GM18499 (cell line): ENCODE results near the gene CCPG1.

Experiments used
- ATAC-seq: cut with Tn5 transposase; IDR thresholded peaks from one replicate; pipeline ENCODE4 v1.9.1; 2021; ENCODE audit warnings: moderate number of reproducible peaks; ENCODE audit not compliant: insufficient read depth, unreplicated experiment

CCPG1 gene

DNA sequence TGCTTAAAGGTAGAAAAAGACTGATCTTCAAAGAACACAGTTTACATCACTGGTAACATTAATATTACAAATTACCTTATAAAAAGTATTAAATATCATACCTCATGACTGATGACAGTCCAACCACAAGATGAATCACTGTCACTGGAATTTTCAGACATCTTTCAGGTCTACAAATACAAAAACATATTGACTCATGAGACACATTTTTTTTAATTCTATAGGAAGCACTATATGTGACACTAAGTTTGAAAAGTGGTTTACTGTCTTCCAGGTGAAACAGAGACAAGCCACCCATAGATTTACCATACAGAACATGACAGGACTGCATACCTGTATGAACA is 18.9 kb downstream of the CCPG1 start:
- ATAC-seq = no peak

DNA sequence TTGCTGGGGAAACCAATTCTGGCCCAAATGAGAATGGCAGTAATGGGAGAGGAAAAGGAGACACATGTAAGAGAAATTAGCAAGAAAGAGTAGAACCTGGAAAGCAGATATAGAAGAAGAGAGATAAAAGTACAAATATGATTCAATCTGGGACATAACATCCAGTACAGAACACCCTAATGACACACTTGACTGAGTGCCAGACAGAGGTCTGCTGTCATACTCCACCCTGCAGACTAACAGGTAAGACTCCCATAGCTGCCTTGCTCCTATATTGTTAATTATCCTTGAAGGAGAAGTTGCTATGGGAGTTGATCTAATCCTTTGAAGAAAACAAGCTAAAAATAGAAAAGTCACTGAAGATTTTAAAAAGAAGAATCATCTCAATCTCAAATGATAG is 21.1 kb downstream of the CCPG1 start:
- ATAC-seq = no peak

DNA sequence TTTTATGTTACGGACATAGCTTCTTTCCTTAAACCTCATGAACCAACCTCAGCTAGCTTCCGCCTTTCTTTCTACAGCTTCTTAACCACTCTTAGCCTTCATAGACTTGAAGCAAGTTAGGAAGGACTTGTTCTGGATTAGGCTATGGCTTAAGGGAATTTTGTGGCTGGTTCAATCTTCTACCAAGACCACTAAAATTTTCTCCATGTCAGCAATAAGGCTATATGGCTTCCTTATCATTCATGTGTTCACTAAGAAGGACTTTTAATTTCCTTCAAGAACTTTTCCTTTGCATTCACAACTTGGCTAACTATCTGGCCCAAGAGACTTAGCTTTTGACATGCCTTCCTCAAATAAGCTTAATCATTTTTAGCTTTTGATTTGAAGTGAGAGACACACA is 24.5 kb downstream of the CCPG1 start:
- ATAC-seq = no peak

DNA sequence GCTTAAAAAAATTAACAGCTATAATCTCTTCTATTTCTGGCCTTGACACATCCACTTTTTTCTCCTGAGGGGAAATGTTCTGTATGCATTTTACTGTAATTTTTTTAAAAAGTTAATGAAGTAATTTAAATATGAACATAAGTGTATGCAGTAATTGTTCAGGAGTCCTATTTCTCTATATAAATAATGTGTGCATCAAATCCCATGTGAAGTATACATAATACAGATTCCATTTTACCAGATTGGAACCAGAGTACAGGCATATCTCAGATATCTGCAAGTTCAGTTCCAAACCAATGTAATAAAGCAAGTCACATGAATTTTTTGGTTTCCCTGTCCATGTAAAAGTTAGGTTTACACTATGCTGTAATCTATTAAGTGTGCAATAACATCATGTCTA is 26.6 kb downstream of the CCPG1 start:
- no peak for ATAC-seq

DNA sequence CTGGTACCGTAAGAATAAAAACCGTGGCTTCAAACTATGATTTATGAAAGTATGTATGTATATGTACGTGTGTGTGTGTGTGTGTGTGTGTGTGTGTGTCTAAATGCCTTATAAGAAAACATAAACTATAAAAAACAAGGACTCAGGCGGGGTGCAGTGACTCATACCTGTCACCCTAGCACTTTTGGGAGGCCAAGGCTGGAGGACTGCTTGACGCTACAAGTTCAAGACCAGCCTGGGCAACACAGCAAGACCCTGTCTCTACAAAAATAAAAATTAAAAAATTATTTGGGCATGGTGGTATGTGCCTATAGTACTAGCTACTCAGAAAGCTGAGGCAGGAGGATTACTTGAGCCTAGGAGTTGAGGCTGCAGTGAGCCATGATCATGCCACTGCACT is 29.1 kb downstream of the CCPG1 start:
- ATAC-seq = no peak

DNA sequence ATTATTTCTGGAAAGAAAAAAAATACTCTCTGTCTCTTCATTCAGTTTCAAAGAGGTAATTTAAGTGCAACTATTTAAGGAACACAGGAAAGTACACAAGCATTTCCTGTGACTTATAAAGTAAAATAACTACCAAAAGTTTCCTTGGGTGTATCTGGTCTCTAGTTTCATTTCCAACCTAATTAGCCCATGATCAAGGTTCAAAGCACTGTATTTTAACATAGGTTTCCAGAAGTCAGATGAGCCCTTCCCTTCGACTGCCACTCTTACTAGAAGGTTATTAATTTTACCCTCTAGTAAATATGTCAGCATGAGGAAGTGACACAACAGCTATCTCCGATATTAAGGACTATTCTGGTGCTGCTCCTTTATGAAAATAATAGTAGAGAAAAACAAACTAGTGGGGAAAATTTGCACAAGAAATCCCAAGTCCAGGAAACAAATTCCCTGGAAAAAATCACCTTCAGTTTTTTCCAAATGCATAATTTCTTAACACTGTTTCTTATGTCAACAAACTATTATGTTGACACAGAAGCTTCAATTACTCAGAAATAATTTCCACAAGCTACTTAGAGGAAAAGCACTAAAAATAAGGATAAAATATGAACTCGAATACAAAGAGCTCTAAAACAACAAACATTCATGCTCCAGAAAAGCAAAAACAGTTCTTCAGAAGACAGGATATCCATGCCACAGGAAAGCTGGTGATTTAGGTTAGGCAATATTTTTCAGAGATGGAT is 35.3 kb downstream of the CCPG1 start:
- ATAC-seq = no peak

DNA sequence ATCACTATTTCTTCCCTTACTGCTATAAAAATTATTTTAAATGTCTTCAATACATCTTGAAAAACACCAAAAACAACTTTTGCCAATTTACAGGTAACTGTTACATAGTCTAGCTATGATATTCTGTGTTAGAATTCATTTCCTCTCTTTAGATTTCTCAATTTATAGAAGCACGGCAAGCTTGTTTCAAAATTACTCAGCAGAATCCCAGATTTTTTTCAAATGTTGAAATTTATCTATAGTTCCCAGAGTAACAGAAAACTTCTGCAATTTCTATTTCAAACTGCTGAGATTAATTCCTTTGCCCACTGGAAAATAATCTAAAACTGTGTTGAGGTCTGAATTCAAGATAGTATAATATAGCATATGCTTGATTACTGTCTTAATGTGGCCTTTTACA is 41.2 kb downstream of the CCPG1 start:
- ATAC-seq = no peak

DNA sequence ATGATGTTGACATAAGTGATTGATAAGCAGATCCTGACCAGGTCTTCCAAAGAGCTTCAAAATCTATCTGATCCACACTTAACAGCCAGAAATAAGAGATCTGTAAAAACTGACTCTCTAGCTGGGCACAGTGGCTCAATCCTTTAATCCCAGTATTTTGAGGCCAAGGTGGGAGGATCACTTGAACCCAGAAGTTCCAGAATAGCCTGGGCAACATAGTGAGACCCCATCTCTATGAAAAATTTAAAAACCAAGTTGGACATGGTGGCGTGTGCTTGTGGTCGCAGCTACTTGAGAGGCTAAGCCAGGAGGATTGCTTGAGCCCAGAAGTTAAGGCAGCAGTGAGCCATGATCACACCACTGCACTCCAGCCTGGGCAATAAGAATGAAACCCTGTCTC is 45.5 kb downstream of the CCPG1 start:
- ATAC-seq = no peak

DNA sequence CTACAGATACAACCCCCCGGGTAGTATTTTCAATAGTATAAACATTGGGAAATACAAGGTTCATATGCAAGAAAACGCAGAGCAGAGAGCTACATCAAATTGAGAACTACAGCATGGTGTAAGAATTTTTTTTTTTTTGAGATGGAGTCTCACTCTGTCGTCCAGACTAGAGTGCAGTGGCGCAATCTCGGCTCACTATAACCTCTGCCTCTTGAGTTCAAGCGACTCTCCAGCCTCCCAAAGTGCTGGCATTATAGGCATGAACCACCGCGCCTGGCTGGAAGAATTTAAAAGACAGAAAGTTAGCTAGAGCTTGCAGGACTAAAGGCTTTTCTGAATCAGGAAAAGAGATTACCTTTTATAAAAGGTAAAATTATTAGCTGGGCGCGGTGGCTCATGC is 47.1 kb downstream of the CCPG1 start:
- ATAC-seq = no peak

DNA sequence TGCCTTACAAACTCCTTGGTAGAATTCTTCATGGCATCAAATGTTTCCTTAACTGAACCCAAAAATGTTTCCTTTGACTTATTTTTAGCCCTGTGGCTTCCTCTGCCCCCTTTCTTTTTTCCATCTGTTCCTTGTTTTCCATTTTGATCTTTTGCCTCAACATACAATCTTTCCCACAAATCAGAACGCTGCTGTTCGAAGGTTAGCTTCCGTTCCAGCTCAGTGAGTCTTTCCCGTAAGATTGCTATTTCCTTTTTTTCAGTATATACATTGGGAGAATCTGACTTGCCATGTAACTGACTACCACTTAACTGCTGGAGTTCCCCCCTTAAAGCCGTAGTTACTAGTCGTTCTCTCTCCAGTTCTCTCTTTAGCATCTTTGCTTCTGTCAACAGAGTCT is 47.9 kb downstream of the CCPG1 start:
- ATAC-seq = no peak

DNA sequence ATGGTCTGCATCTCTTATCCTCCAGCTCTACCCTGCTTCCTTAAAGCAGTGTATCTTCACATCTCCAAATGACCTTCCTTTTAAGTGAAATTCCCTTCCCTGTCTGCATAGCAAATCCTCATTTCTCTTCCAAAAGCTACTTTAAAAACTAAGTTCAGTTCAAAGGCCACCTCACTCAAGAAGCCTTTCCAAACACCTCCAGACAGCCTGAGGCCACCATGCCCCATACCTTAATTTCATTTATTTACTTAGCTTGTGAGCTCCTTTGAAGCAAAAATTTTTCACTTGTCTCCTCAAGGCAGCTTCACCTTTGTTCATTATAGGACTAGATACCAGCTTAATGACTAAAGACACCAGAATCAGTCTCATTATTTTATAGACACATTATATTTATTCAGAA is 49.7 kb downstream of the CCPG1 start:
- no peak for ATAC-seq

DNA sequence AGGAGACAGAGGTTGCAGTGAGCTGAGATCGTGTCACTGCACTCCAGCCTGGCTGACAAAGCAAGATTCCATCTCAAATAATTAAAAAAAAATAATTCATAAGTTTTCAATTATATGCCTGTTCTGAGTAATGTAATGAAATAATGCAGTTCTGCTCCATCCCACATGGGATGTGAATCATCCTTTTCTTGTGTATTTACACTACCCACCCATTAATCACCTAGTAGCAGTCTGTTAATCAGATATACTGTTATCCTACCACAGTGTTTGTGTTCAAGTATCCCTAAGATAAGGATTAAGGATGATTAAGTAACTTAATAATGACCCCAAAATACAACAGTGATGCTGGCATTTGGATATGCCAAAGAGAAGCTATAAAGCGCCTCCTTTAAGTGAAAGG is 50.4 kb downstream of the CCPG1 start:
- no peak for ATAC-seq

DNA sequence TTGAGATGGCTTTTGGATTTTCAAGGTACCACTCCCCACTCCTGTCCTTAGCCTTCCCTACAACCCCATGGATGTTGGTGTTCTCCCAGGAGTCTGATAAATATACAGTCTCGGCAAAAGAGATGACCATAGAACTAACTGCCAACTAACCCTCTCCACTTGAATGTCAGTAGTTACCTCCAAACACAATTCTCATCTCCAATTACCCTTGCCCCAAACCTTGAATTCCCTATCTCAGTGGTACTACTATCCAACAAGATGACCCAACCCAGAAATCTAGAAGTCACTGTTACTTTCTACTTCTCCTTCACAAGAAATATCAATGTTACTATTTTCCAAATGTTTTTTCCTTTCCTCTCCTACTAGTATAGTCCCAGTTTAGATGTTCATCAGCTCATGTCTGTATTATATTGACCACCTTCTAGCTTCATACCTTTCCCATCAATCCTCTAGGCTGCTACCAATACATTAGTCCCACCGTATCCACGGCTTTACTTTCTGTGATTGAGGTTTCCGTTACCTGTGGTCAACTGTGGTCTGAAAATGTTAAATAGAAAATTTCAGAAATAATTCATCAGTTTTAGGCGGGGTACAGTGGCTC is 51.1 kb downstream of the CCPG1 start:
- ATAC-seq = no peak

DNA sequence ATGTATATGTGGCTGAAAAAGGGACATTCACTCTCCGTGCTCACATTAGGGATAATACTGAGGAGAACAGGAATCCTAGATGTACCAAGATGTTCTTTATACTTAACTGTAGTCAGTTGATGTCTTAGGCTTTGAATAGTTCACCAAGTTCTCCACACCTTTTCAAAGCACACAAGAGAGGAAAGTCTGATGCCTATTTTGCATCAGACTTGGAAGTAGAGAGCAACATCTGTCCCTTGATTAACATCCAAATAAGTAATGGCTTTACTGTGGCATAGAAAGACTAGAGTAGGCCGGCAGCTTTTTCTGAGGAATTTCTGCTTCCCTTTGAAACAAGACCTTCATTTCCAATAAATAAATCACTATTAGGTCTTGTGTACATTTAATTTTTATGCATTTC is 55.1 kb downstream of the CCPG1 start:
- no peak for ATAC-seq

DNA sequence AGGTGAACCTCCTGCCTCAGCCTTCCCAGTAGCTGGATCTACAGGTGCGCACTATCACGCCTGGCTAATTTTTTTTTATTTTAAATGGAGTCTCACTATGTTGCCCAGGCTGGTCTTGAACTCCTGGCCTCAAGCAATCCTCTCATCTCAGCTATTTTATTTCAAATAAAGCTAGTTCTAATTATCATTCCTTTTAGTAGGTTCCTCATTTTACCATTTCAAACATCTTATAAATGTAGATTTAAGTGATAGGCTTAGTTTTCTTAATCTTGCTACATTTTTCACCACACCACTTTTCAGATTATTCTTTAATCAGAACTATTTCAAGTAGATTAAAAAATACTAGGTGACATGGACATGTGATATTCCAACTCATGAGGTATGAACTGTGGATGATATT is 58.9 kb downstream of the CCPG1 start:
- ATAC-seq = no peak

DNA sequence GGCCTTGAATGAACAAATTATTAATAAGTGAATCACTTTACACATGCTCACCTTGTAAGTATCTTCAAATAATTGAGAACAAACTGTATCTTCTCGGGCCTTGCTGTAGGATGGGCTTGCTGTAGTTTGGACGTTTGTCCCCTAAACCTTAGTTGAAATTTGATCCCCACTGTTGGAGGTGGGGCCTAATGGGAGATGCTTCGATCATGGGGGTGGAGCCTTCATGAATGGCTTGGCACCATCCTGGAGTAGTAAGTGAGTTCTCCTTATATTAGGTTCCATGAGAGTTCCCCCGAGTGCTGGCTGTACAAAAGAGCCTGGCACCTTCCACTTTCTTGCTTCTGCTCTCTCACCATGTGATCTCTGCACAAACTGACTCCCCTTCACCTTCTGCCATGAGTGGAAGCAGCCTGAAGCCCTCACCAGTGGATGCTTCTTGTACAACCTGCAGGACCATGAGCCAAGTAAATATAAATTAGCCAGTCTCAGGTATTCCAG is 59.8 kb downstream of the CCPG1 start:
- ATAC-seq = no peak

DNA sequence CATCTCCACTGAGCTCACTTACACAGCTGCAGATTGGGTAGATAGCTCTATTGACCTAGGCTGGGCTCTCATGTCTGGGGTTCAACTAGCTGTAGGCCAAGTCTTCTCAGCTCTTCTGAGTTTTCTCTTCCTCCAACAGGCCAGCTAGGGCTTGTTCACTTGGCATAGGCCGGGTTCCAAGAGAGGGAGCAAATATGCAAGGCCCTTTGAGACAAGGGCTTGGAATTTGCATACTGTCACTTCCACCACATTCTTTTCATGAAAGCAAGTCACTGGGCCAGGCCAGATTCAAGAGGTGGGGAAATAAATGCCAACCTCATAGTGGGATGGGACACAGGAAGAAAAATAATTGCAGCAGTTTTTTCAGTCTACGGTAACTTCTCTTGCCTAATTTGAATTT is 64.0 kb downstream of the CCPG1 start:
- no peak for ATAC-seq

DNA sequence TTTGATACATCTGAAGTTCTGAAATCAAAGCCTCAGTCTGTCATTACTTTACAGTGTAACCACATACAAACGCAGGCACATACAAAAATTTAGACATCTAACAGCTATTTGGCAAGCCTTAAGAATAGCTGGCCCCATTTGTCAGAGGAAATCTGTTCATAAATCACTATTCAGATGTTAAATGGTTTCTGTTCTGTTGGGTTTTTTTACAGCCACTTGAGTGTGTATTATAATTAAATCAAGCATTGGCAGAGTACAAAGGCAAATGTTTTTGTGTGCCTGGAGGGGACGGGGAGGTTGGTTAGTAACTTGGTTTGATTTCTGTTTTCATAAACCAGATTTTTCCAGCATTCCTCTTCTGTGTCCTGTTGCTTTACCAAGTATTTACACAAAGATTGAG is 65.0 kb downstream of the CCPG1 start:
- ATAC-seq = no peak

DNA sequence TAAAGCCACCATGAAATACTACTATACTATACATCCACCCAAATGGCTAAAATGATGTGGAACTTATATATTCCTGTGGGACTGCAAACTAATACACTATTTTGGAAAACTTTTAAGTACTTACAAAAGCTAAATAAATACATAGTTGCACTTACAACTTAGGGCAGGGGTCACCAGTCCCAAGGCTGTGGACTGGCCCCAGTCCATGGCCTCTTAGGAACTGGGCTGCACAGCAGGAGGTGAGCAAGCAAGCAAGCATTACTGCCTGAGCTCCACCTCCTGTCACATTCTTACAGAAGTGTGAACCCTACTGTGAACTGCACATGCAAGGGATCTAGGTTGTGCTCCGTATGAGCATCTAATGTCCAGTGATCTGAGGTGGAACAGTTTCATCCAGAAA is 71.0 kb downstream of the CCPG1 start:
- no peak for ATAC-seq

DNA sequence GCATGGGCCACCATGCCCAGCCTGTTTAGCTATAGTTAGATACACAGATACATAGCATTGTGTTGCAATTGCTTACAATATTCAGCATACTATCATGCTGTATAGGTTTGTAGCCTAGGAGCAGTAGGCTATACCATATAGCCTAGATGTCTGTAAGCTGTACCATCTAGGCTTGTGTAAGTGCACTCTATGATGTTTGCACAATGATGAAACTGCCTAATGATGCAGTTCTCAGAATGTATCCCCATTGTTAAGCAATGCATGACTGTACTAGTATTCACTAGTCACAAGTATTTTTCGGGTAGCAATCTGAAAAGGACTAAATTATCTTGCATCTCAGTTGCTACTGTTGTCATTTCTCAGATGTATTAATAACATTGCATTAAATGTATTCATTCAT is 73.2 kb downstream of the CCPG1 start:
- no peak for ATAC-seq

DNA sequence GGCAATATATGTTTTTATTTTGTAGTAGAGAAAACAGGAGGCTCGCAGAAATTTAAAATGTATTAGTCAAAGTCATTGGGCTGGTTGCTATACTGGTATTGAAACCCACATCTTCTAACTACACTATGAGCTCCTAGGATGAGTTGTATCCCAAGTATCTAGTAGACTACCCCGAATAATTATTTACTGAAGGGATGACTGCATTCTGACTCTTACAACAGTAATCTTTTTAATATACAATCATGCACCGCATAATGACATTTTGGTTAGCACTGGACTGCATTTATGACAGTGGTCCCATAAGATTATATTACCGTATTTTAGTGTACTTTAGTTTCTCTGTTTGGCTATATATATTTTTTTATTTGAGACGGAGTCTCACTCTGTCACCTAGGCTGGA is 73.8 kb downstream of the CCPG1 start:
- ATAC-seq = no peak

DNA sequence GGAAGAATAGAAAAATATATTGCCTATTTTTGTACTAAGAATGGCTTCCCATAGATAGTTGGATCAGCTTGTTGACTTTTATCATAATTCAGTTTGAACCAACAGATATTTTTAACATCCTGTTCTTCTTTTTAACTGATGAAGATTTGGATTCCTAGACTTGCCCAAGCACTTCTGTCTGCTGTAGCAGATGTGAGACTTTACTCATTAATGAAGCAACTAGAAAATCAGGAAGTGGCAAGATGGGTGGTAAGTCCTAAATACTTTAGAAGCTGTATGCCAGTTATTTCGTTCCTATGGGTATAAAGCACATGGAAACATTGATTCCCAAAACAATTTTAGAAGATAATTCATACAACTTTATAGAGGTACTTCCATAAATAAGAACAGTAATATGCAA is 80.8 kb downstream of the CCPG1 start:
- ATAC-seq = no peak
